Measurements from ENCODE around the gene JADE1. TPM values are rescaled to one million over a fixed set of nuclear protein-coding genes. Genes with fewer than 3 reads are reported as not detected.

JADE1 gene
- total RNA-seq, 2 experiments from 2014 or later = 43.1 to 64.0 TPM

DNA sequence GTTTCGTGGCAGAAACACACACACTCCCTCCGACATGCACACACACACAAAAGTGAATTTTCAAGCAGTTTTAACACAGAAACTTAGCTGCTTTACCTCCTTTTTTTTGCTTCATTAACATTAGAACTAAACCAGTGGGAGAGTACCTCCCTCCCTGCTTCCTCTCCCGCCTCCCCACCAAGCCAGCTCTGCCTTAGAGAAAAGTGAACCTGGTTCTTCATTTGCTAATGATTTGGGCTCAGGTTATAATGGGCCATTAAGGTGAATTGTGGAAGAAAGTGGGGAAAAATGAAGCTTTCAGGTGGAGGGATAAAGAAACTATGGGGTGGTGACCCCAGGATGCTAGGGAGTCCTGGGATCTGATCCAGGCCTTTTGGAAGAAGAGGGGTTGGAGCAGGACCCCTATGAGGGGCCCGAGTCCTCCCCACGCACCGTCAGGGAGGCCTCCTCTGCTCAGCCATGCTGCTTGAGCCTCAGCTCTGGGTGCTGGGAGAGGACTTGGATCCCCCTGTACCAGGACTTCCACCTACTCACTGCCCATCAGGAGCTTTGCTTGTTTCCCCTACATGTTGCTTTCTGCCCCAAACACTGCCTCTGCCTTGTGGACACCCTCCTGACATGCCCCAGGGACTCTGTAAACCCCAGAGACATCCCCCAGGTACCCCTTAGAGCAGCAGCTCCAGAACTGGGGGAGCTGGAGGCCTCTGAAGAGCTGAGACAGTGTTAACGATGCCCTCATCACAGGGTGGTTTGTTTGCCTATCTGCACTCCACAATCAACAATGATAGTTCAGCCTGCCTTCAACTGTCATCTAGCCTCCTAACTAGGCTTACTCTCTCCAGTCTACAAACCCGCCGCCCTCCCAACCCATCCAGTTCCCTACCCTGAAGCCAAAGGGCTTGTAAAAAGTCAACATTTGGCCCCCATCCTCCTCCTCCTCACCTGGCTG lies 6.5 kb upstream of the JADE1 start:
- no peak for DNase-seq (ENCODE audit: low spot score)
- Histone ChIP-seq H3K9me3 (ENCODE audit: low read length) (no peaks in the 10 kb centered on the region), H3K4me3 (ENCODE audit: low read depth, low read length, poor library complexity, severe bottlenecking) (no peak overlapping the region), H3K79me2 (ENCODE audit: insufficient read depth, low read depth, low read length) (no peaks in the 10 kb centered on the region), H2AFZ (ENCODE audit: low read length) (peak overlapping the region; percentile 75), H3K36me3 (ENCODE audit: insufficient read depth, low read length) (no peaks in the 10 kb centered on the region), H3K4me1 (ENCODE audit: insufficient read depth, low read length, poor library complexity, severe bottlenecking) (no peaks in the 10 kb centered on the region), H4K20me1 (ENCODE audit: insufficient read depth, low read length) (no peaks in the 10 kb centered on the region), H3K27ac (ENCODE audit: low read depth, low read length, poor library complexity, severe bottlenecking) (no peak overlapping the region), H3K4me2 (ENCODE audit: low read length) (peak overlapping the region; percentile 40), H3K9me2 (ENCODE audit: insufficient read depth, low read length) (no peaks in the 10 kb centered on the region)
- POLR2A ChIA-PET = interaction anchor here (0.8 to 1.1 kb wide), 2 partner anchors 10 to 274 kb away, joined by 3 read pairs; no protein-coding TSS in a partner anchor
- intact Hi-C loops (cut with micrococcal nuclease; ENCODE audit: unreplicated experiment) = no loop called here
- BruUV-seq (replicated peaks) = no TSS peak
- TF ChIP-seq EZH2phosphoT487 (IDR thresholded peaks at IDR 0.05; ENCODE audit: borderline replicate concordance, low read depth, low read length) (no peak), CTCF (conservative IDR thresholded peaks at IDR 0.05; ENCODE audit: low read length) (no peak)
- CTCF ChIA-PET (ENCODE audit: unreplicated experiment) = no interaction called here

DNA sequence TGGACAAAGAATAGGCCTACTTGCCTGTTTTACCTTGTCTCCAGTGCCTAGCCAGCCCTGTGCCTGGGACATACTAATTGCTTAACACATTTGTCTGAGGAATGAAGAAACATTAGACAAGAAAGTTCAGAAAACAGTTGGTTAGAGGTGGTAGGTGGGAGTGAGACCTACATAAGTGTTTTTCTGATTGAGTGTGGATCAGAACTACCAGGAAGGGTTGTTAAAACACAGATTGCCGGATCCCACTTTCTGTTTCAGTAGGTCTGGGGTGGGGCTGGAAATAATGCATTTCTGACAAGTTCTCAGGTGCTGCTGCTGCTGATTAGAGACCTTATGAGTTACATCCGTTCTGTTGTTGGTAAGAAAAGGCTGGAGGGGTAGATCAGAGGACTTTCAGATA lies 5.7 kb upstream of the JADE1 start:
- peak; percentile 35 for DNase-seq (ENCODE audit: low spot score)
- H3K4me3 ChIP-seq (ENCODE audit: low read depth, low read length, poor library complexity, severe bottlenecking) = no peak overlapping the region
- no peaks in the 10 kb centered on the region for H3K4me1 ChIP-seq (ENCODE audit: insufficient read depth, low read length, poor library complexity, severe bottlenecking)
- peak overlapping the region; percentile 75 for H2AFZ ChIP-seq (ENCODE audit: low read length)
- no TSS peak for BruUV-seq (replicated peaks)
- H3K9me3 ChIP-seq (ENCODE audit: low read length) = no peaks in the 10 kb centered on the region
- H3K79me2 ChIP-seq (ENCODE audit: insufficient read depth, low read depth, low read length) = no peaks in the 10 kb centered on the region
- H3K27ac ChIP-seq (ENCODE audit: low read depth, low read length, poor library complexity, severe bottlenecking) = no peak overlapping the region
- H4K20me1 ChIP-seq (ENCODE audit: insufficient read depth, low read length) = no peaks in the 10 kb centered on the region
- intact Hi-C loops (cut with micrococcal nuclease; ENCODE audit: unreplicated experiment) = no loop called here
- ChIA-PET CTCF (ENCODE audit: unreplicated experiment) (no interaction called here), POLR2A (interaction anchor here (0.8 kb wide), 1 partner anchor 273 kb away, joined by 3 read pairs; no protein-coding TSS in a partner anchor)
- H3K9me2 ChIP-seq (ENCODE audit: insufficient read depth, low read length) = no peaks in the 10 kb centered on the region
- TF ChIP-seq CTCF (conservative IDR thresholded peaks at IDR 0.05; ENCODE audit: low read length) (no peak), EZH2phosphoT487 (IDR thresholded peaks at IDR 0.05; ENCODE audit: borderline replicate concordance, low read depth, low read length) (no peak)
- H3K4me2 ChIP-seq (ENCODE audit: low read length) = peak overlapping the region; percentile 40
- no peaks in the 10 kb centered on the region for H3K36me3 ChIP-seq (ENCODE audit: insufficient read depth, low read length)

Measured in OCI-LY7 (cell line).